DND-41 (cell line): ENCODE results near the gene TP63.

Source experiments
- ATAC-seq: fragments of 200-7000 bp; cut with Tn5 transposase; 3 replicates; pipeline ENCODE4 v1.9.1; 2021; ENCODE audit warnings: low read depth; ENCODE audit not compliant: insufficient read depth
- DNase-seq: peaks from one replicate; pipeline ENCODE4 v3.0.0-alpha.2; 2020
- H2AFZ ChIP-seq: 2 replicates; pipeline ENCODE4 v1.6.0; 2012; ENCODE audit warnings: low read depth, low read length
- H3K27ac ChIP-seq: 2 replicates; pipeline ENCODE4 v1.5.1; 2012; ENCODE audit warnings: low read length, inconsistent platforms
- H3K27me3 ChIP-seq: fragments of 200-600 bp; sonication (generic); 2 replicates; pipeline ENCODE4 v1.6.0; 2012; ENCODE audit warnings: low read length, mild to moderate bottlenecking, inconsistent platforms; ENCODE audit not compliant: insufficient read depth, poor library complexity
- H3K36me3 ChIP-seq: 2 replicates; pipeline ENCODE4 v1.5.1; 2012; ENCODE audit warnings: low read length, inconsistent platforms; ENCODE audit not compliant: insufficient read depth
- H3K4me1 ChIP-seq: 2 replicates; pipeline ENCODE4 v1.5.1; 2012; ENCODE audit warnings: mild to moderate bottlenecking, low read length; ENCODE audit not compliant: insufficient read depth
- H3K4me2 ChIP-seq: 2 replicates; pipeline ENCODE4 v1.6.0; 2012; ENCODE audit warnings: mild to moderate bottlenecking, moderate library complexity, low read length, inconsistent platforms; ENCODE audit not compliant: insufficient read depth
- H3K4me3 ChIP-seq, 2 experiments: fragments of 200-600 bp in 1 of 2; shearing (Covaris generic) in 1 of 2; 2 replicates each; pipeline ENCODE4 v1.5.1; 2012 to 2016; ENCODE audit warnings: inconsistent platforms in 2 of 2, low read length in 2 of 2, mild to moderate bottlenecking in 2 of 2, low read depth in 1 of 2, moderate library complexity in 1 of 2
- H3K79me2 ChIP-seq: 2 replicates; pipeline ENCODE4 v1.6.0; 2012; ENCODE audit warnings: low read length, inconsistent platforms; ENCODE audit not compliant: insufficient read depth
- H3K9ac ChIP-seq: 2 replicates; pipeline ENCODE4 v1.6.0; 2012; ENCODE audit warnings: low read depth, mild to moderate bottlenecking, inconsistent platforms, low read length, moderate library complexity
- H3K9me3 ChIP-seq: 2 replicates; pipeline ENCODE4 v1.5.1; 2012; ENCODE audit warnings: low read length, moderate library complexity, mild to moderate bottlenecking, inconsistent platforms; ENCODE audit not compliant: insufficient read depth, severe bottlenecking
- H4K20me1 ChIP-seq: 2 replicates; pipeline ENCODE4 v1.6.0; 2012; ENCODE audit warnings: low read length; ENCODE audit not compliant: insufficient read depth
- CTCF ChIP-seq: IDR thresholded peaks from 2 replicates; pipeline ENCODE4 v1.5.1; 2012; ENCODE audit warnings: borderline replicate concordance, low read length, moderate library complexity, mild to moderate bottlenecking; ENCODE audit not compliant: poor library complexity, severe bottlenecking; ENCODE audit errors: extremely low read depth
- EZH2 ChIP-seq: IDR thresholded peaks from 3 replicates; pipeline ENCODE4 v1.6.1; 2012; ENCODE audit warnings: borderline replicate concordance, low read depth, mild to moderate bottlenecking, moderate library complexity, low read length, inconsistent platforms; ENCODE audit not compliant: severe bottlenecking

The TP63 gene

GRCh38 chr3:189718215-189718614 is 87.0 kb downstream of the TP63 start:
- H3K4me1 ChIP-seq: no peaks in the 10 kb centered on the region
- DNase-seq: no peak
- no peak overlapping the region for H3K4me3 ChIP-seq
- H3K36me3 ChIP-seq: no peaks in the 10 kb centered on the region
- H3K9me3 ChIP-seq: no peaks in the 10 kb centered on the region
- ATAC-seq: no peak
- H3K27ac ChIP-seq: no peak overlapping the region
- no peak overlapping the region for H2AFZ ChIP-seq
- H3K4me2 ChIP-seq: no peak overlapping the region
- no peak overlapping the region for H3K9ac ChIP-seq
- TF ChIP-seq CTCF (no peak), EZH2 (no peak)
- peaks cover 8% of the 10 kb centered on the region for H3K27me3 ChIP-seq
- H4K20me1 ChIP-seq: no peaks in the 10 kb centered on the region
- no peaks in the 10 kb centered on the region for H3K79me2 ChIP-seq

DNA sequence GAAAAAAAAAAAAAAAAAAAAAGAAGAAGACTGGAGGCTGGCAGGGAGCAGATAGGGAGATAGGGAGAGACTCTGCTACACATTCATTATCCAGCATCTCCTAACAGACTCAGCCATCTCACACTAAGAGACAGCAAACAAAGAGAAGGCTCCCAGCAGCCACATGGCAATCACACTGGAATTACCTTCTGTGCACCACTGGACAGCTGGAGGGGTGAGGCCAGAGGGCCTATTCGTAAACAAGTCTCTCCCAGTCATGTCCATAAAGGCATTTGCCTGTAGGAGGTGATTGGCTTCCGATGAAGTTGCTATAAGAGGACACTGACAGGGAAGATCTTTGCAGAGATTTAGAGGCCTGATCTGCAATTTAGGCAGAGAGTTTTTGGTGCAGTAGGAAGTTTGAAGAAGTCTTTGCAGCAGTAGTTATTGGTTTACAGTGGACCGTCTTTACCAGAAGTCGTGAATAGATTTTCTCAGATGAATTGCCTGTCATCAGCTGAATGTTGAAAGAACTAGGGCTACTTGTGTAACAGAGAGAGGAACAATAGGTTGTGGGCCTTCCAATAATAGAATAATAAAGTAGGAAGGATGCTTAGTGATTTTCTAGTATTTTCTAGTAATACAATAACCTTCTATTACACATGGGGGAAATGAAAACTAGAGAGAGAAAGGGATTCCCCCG is 89.7 kb downstream of the TP63 start:
- Histone ChIP-seq H3K4me1 (no peaks in the 10 kb centered on the region), H3K4me3 (no peak overlapping the region), H2AFZ (no peak overlapping the region), H4K20me1 (no peaks in the 10 kb centered on the region), H3K27ac (no peak overlapping the region), H3K9me3 (no peaks in the 10 kb centered on the region), H3K4me2 (no peak overlapping the region), H3K36me3 (no peaks in the 10 kb centered on the region), H3K27me3 (peaks cover 8% of the 10 kb centered on the region), H3K9ac (no peak overlapping the region), H3K79me2 (no peaks in the 10 kb centered on the region)
- TF ChIP-seq EZH2 (no peak), CTCF (no peak)
- ATAC-seq (no peak), DNase-seq (no peak)

- no peaks in the 10 kb centered on the region for H4K20me1 ChIP-seq
- no peak overlapping the region for H3K27ac ChIP-seq
- no peaks in the 10 kb centered on the region for H3K4me1 ChIP-seq
- TF ChIP-seq CTCF (no peak), EZH2 (no peak)
- peaks cover 8% of the 10 kb centered on the region for H3K27me3 ChIP-seq
- no peaks in the 10 kb centered on the region for H3K36me3 ChIP-seq
- DNase-seq (no peak), ATAC-seq (no peak)
- no peak overlapping the region for H3K4me3 ChIP-seq
- H3K4me2 ChIP-seq: no peak overlapping the region
- no peak overlapping the region for H2AFZ ChIP-seq
- no peak overlapping the region for H3K9ac ChIP-seq
- no peaks in the 10 kb centered on the region for H3K79me2 ChIP-seq
- H3K9me3 ChIP-seq: no peaks in the 10 kb centered on the region
These were observed 90.9 kb downstream of the TP63 start for GRCh38 chr3:189721873-189722665.

GRCh38 chr3:189724356-189724755 is 93.2 kb downstream of the TP63 start:
- ATAC-seq (no peak), DNase-seq (no peak)
- TF ChIP-seq CTCF (no peak), EZH2 (no peak)
- Histone ChIP-seq H4K20me1 (no peaks in the 10 kb centered on the region), H3K4me1 (no peaks in the 10 kb centered on the region), H3K36me3 (no peaks in the 10 kb centered on the region), H3K4me3 (no peak overlapping the region), H3K79me2 (no peaks in the 10 kb centered on the region), H3K27ac (no peak overlapping the region), H3K27me3 (peaks cover 3% of the 10 kb centered on the region), H3K4me2 (no peak overlapping the region), H3K9me3 (no peaks in the 10 kb centered on the region), H3K9ac (no peak overlapping the region), H2AFZ (no peak overlapping the region)
